ENCODE data around the gene THAP6. TPM values are rescaled to one million over a fixed set of nuclear protein-coding genes. Genes with fewer than 3 reads are reported as not detected.

Gene THAP6, protein sequence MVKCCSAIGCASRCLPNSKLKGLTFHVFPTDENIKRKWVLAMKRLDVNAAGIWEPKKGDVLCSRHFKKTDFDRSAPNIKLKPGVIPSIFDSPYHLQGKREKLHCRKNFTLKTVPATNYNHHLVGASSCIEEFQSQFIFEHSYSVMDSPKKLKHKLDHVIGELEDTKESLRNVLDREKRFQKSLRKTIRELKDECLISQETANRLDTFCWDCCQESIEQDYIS
- 20.5 TPM for polyA plus RNA-seq (2013, experiment 1 of 4)
- 17.1 TPM for polyA plus RNA-seq (2013, experiment 2 of 4)
- 14.5 TPM for polyA plus RNA-seq (2013, experiment 3 of 4)
- 15.4 TPM for polyA plus RNA-seq (2013, experiment 4 of 4)

DNA sequence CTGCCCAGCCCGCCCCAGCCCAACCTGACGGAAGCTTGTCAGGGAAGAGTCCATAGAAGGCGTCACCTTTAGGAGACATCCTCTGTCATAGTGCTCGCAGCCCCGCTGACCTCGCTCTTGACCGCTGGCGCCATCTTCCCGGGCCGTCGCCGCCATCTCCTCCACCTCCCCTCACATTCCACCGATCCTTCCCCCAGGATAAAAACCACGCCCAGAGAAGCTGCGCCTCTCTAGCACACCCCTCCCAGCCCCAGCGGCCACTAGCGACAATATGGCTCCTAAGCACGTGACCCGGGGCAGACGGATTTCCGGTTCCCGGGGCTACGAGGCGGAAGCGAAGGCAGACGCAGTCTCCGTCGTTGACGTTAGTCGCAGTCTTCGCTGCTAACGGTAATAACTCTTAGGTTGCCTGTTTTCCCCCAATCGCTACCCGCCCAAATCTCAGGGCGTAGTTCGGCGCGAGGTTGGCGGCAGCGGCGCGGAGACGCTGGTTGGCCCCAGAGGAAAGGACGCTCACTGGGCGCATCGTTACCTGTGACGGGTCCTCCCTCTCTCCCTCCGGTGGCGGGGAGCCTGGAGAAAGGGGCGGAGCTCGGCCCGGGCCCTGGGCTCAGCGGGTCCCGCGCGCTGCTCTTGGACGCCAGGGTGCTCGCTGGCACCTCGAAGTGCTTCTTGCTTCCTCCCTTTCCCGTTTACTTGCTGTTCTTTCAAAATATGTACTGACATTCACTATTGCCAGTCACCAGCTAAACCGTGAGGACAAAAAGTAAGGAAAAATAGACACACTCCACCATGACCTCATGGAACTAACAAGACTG is at the start of gene THAP6, which contains the start of gene RCHY1:
Gene THAP6 (plus strand): TSS at position 343 of the 818 bp plus-strand sequence. CDS start 980 bp downstream, outside the sequence.
Gene RCHY1 (minus strand): TSS at position 273 of the 818 bp plus-strand sequence. CDS start 117 bp downstream, at position 156.
- peaks cover 15% of the 10 kb centered on the region for H3K4me1 ChIP-seq (ENCODE audit: control insufficient read depth, insufficient read depth, low read length)
- peaks cover 14% of the 10 kb centered on the region for H3K36me3 ChIP-seq (ENCODE audit: control insufficient read depth, insufficient read depth, low read length)
- H3K27me3 ChIP-seq (ENCODE audit: control insufficient read depth, insufficient read depth, low read length, poor library complexity, severe bottlenecking): no peaks in the 10 kb centered on the region
- WGBS, 2 experiments: 0% methylated on average over 60 to 61 of the region's 61 CpGs
- H3K27ac ChIP-seq (ENCODE audit: insufficient read depth, low read depth, low read length, poor library complexity, severe bottlenecking): peak within 1 kb of the TSS; percentile 59
- H3K4me3 ChIP-seq (ENCODE audit: insufficient read depth, low read depth, low read length): peak within 1 kb of the TSS; percentile 52
- H3K9me3 ChIP-seq (ENCODE audit: control insufficient read depth, low read length): no peaks in the 10 kb centered on the region

DNA sequence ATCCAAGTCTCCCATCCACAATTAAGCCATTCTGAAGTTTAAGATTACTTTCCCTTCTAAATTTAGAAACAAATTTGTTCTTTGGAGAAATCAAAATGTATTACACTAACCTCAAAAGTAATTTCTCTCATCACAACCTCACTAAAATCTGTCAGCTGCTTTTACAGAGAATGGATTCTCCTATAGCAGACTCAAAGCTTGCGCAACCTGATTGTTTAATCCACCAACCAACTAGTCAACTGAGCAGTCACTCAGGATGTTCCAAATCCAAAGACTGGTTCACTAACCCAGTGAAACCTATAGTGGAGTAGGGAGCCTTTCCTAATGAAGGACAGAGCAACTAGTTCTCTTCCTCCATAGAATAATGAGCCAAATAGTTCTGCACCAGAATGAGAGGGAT is 44.4 kb upstream of the THAP6 start:
- Histone ChIP-seq H3K9me3 (ENCODE audit: control insufficient read depth, low read length) (no peaks in the 10 kb centered on the region), H3K27me3 (ENCODE audit: control insufficient read depth, insufficient read depth, low read length, poor library complexity, severe bottlenecking) (no peaks in the 10 kb centered on the region)
- 93 to 100% methylated on average over 1 of the region's 1 CpG for WGBS, 2 experiments

DNA sequence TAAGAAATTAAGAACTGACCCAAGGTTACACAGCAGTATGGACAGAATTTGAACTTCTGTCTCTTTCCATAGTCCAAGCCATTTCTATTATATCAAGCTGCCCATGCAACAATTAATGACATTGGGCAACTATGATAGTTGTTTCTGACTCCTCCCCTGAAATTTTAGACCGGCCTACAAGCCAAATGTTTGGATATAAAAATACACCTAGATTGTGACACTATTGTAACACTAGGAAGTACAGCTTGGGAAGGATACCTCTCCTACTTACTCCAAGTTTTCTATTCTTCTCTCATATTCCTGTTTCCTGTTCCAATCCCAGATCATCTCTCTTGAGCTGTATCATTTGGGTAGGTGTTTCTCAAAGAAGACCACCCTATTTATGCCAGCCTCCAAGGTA is 43.5 kb upstream of the THAP6 start:
- Histone ChIP-seq H3K4me3 (ENCODE audit: insufficient read depth, low read depth, low read length) (no peak overlapping the region), H3K4me1 (ENCODE audit: control insufficient read depth, insufficient read depth, low read length) (no peaks in the 10 kb centered on the region), H3K27ac (ENCODE audit: insufficient read depth, low read depth, low read length, poor library complexity, severe bottlenecking) (no peak overlapping the region), H3K27me3 (ENCODE audit: control insufficient read depth, insufficient read depth, low read length, poor library complexity, severe bottlenecking) (no peaks in the 10 kb centered on the region), H3K9me3 (ENCODE audit: control insufficient read depth, low read length) (no peaks in the 10 kb centered on the region), H3K36me3 (ENCODE audit: control insufficient read depth, insufficient read depth, low read length) (no peaks in the 10 kb centered on the region)
- WGBS, 2 experiments: 100% methylated on average over 1 of the region's 1 CpG; no CpG with 5 or more reads in 1 of the 2 experiments

More for the DNA sequence above, 44.4 kb upstream of the THAP6 start:
- no peaks in the 10 kb centered on the region for H3K4me1 ChIP-seq (ENCODE audit: control insufficient read depth, insufficient read depth, low read length)
- no peak overlapping the region for H3K4me3 ChIP-seq (ENCODE audit: insufficient read depth, low read depth, low read length)
- H3K36me3 ChIP-seq (ENCODE audit: control insufficient read depth, insufficient read depth, low read length): no peaks in the 10 kb centered on the region
- H3K27ac ChIP-seq (ENCODE audit: insufficient read depth, low read depth, low read length, poor library complexity, severe bottlenecking): no peak overlapping the region

DNA sequence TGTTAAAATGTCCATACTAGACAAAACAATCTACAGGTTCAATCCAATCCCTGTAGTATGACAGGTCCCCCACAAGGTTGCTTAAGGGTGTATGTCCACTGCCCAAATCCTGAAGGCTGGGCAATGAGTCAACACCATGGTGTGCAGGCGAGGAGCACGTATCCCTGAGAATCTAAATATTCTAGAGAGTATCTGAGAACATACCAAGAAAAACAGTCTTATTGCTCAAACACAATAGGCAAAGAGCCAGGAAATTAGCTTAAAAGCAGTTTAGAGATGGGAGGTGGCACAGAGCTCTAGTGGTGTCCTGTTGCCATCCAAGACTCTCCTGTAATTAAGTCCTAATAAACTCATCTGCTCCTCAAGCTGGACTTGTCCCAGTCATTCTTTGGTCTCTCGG is 37.1 kb upstream of the THAP6 start:
- peaks cover 7% of the 10 kb centered on the region for H3K36me3 ChIP-seq (ENCODE audit: control insufficient read depth, insufficient read depth, low read length)
- no peak overlapping the region for H3K27ac ChIP-seq (ENCODE audit: insufficient read depth, low read depth, low read length, poor library complexity, severe bottlenecking)
- no peaks in the 10 kb centered on the region for H3K27me3 ChIP-seq (ENCODE audit: control insufficient read depth, insufficient read depth, low read length, poor library complexity, severe bottlenecking)
- no peaks in the 10 kb centered on the region for H3K9me3 ChIP-seq (ENCODE audit: control insufficient read depth, low read length)
- H3K4me1 ChIP-seq (ENCODE audit: control insufficient read depth, insufficient read depth, low read length): no peaks in the 10 kb centered on the region
- WGBS, 2 experiments: 92 to 96% methylated on average over 3 of the region's 3 CpGs
- no peak overlapping the region for H3K4me3 ChIP-seq (ENCODE audit: insufficient read depth, low read depth, low read length)

DNA sequence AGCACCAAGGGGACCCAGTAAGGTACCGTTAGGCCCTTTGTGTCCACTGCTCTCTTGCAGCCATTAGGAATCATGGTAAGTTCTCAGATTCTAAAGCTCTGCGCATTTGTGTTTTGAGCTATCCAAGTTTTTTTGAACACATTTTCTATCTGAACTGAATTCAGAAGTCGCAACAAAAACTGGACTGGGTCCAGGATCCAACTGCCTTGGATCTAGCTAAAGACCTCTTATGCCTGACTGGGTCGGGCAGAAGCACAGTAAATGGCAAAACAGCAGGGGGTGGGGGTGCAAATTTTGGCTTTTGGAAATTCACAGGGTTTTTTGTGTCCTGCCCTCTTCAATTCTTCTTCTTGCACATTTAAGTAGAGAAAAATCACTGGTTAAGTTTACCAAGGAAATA is 30.1 kb upstream of the THAP6 start:
- whole genome bisulfite sequencing, 2 experiments: 93% methylated on average over 4 of the region's 4 CpGs
- Histone ChIP-seq H3K4me3 (ENCODE audit: insufficient read depth, low read depth, low read length) (no peak overlapping the region), H3K27ac (ENCODE audit: insufficient read depth, low read depth, low read length, poor library complexity, severe bottlenecking) (no peak overlapping the region), H3K4me1 (ENCODE audit: control insufficient read depth, insufficient read depth, low read length) (no peaks in the 10 kb centered on the region), H3K9me3 (ENCODE audit: control insufficient read depth, low read length) (no peaks in the 10 kb centered on the region), H3K27me3 (ENCODE audit: control insufficient read depth, insufficient read depth, low read length, poor library complexity, severe bottlenecking) (no peaks in the 10 kb centered on the region), H3K36me3 (ENCODE audit: control insufficient read depth, insufficient read depth, low read length) (no peaks in the 10 kb centered on the region)

DNA sequence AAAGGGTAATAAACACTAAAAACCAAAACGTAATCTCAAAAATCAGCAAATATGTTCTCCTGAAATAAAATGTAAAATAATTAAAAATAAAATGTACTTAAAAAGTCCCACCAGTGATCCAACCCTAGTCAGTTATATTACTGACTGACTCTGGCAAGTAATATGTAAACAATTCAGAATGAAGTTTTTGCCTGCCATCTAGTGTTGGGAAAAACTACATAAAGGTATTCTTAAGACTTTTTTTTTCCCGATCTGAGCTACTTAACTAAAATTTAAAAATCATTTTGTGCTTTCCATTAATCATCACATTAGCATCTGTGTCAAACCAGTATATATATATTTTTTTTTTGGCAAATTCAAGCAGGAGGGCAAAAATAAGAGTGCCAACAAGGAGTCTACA is 24.1 kb upstream of the THAP6 start:
- Histone ChIP-seq H3K36me3 (ENCODE audit: control insufficient read depth, insufficient read depth, low read length) (no peaks in the 10 kb centered on the region), H3K27me3 (ENCODE audit: control insufficient read depth, insufficient read depth, low read length, poor library complexity, severe bottlenecking) (no peaks in the 10 kb centered on the region), H3K4me1 (ENCODE audit: control insufficient read depth, insufficient read depth, low read length) (no peaks in the 10 kb centered on the region), H3K27ac (ENCODE audit: insufficient read depth, low read depth, low read length, poor library complexity, severe bottlenecking) (no peak overlapping the region), H3K4me3 (ENCODE audit: insufficient read depth, low read depth, low read length) (no peak overlapping the region), H3K9me3 (ENCODE audit: control insufficient read depth, low read length) (no peaks in the 10 kb centered on the region)
- 100% methylated on average over 1 of the region's 2 CpGs; no CpG with 5 or more reads in 1 of the 2 experiments for WGBS, 2 experiments

DNA sequence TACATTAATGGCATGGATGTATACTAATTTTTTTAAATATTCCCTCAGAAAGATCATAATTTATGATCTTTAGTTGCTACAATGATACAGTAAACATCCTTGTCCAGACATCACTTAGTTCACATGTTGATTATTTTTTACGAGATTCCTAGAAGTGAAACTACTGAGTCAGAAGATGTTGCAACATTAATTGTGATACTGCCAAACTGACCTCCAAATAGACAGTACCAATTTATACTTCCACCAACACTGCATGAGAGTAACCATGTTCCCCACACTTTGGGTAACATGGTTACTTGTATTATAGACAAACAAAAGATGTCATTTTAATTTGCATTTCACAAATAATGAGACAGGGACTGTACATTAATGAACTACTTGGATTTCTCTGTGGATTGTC is 19.7 kb upstream of the THAP6 start:
- WGBS, 2 experiments: 100% methylated on average over 1 of the region's 1 CpG
- Histone ChIP-seq H3K27ac (ENCODE audit: insufficient read depth, low read depth, low read length, poor library complexity, severe bottlenecking) (no peak overlapping the region), H3K27me3 (ENCODE audit: control insufficient read depth, insufficient read depth, low read length, poor library complexity, severe bottlenecking) (no peaks in the 10 kb centered on the region), H3K36me3 (ENCODE audit: control insufficient read depth, insufficient read depth, low read length) (peaks cover 4% of the 10 kb centered on the region), H3K4me3 (ENCODE audit: insufficient read depth, low read depth, low read length) (no peak overlapping the region), H3K9me3 (ENCODE audit: control insufficient read depth, low read length) (peaks cover 4% of the 10 kb centered on the region), H3K4me1 (ENCODE audit: control insufficient read depth, insufficient read depth, low read length) (no peaks in the 10 kb centered on the region)

DNA sequence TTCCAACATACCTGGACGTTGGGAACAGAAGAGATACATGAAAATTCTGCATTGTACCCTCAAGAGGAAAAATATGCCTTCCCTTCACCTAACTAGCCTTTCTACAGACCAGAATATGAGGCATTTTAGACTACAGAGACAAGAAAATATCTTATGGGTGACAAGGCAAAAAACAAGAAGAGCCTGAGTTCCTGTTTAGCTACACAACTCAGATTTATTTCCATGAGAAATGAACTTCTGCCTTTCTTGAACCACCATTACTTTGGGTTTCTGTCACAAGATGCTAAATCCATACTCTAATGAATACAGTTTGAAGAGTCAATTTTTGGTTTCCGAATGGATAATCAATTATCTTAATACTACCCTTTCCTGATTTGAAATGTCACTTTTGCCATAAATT is 18.8 kb upstream of the THAP6 start:
- no peaks in the 10 kb centered on the region for H3K27me3 ChIP-seq (ENCODE audit: control insufficient read depth, insufficient read depth, low read length, poor library complexity, severe bottlenecking)
- H3K27ac ChIP-seq (ENCODE audit: insufficient read depth, low read depth, low read length, poor library complexity, severe bottlenecking): no peak overlapping the region
- peaks cover 6% of the 10 kb centered on the region for H3K36me3 ChIP-seq (ENCODE audit: control insufficient read depth, insufficient read depth, low read length)
- H3K4me1 ChIP-seq (ENCODE audit: control insufficient read depth, insufficient read depth, low read length): no peaks in the 10 kb centered on the region
- peaks cover 4% of the 10 kb centered on the region for H3K9me3 ChIP-seq (ENCODE audit: control insufficient read depth, low read length)
- no peak overlapping the region for H3K4me3 ChIP-seq (ENCODE audit: insufficient read depth, low read depth, low read length)
- 98 to 100% methylated on average over 2 of the region's 2 CpGs for WGBS, 2 experiments

DNA sequence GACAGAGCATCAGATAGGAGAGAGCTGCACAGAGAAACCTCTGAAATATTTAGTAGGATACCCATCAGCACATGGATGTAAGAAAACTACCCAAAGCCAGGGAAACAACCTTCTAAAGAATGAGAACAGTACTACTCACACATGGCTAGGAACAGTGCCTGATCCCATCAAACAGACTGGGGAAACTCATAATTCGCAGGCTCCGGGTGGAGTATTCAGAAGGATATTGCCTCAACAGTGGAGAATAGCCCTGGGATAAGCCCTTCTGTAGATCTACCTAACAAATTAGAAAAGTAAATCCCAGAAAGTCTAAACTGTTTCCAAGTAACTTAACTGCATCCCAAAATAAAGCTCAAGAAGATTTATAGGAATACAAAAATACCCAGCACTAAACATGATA is 17.9 kb upstream of the THAP6 start:
- Histone ChIP-seq H3K4me3 (ENCODE audit: insufficient read depth, low read depth, low read length) (no peak overlapping the region), H3K36me3 (ENCODE audit: control insufficient read depth, insufficient read depth, low read length) (peaks cover 6% of the 10 kb centered on the region), H3K9me3 (ENCODE audit: control insufficient read depth, low read length) (peaks cover 4% of the 10 kb centered on the region), H3K27me3 (ENCODE audit: control insufficient read depth, insufficient read depth, low read length, poor library complexity, severe bottlenecking) (no peaks in the 10 kb centered on the region), H3K4me1 (ENCODE audit: control insufficient read depth, insufficient read depth, low read length) (no peaks in the 10 kb centered on the region), H3K27ac (ENCODE audit: insufficient read depth, low read depth, low read length, poor library complexity, severe bottlenecking) (no peak overlapping the region)
- WGBS, 2 experiments: 98 to 100% methylated on average over 2 of the region's 2 CpGs

DNA sequence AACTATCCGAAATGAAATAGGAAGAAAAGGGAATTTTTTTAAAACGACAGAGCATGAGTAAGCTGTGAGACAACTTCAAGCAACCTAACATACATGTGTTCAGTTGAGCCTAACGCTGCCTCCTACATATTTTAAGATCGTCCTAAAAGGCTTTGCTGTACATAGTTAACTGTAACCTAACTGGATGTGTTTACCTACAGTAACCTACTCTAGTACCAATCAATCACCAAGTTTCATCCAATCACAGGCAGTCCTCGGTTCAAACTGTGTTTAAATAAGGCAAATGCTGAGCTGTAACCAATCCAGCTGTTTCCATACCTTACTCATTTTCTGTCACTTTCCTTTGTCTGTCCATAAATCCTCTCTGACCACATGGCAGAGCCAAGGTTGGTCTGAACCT is 17.1 kb upstream of the THAP6 start:
- Histone ChIP-seq H3K36me3 (ENCODE audit: control insufficient read depth, insufficient read depth, low read length) (peaks cover 6% of the 10 kb centered on the region), H3K27ac (ENCODE audit: insufficient read depth, low read depth, low read length, poor library complexity, severe bottlenecking) (no peak overlapping the region), H3K4me1 (ENCODE audit: control insufficient read depth, insufficient read depth, low read length) (no peaks in the 10 kb centered on the region), H3K9me3 (ENCODE audit: control insufficient read depth, low read length) (peaks cover 4% of the 10 kb centered on the region), H3K4me3 (ENCODE audit: insufficient read depth, low read depth, low read length) (no peak overlapping the region), H3K27me3 (ENCODE audit: control insufficient read depth, insufficient read depth, low read length, poor library complexity, severe bottlenecking) (no peaks in the 10 kb centered on the region)
- WGBS, 2 experiments: 88 to 91% methylated on average over 5 of the region's 5 CpGs
